OCI-LY1 (cell line): ENCODE results near the gene OAT.

ENCODE experiments used
- CTCF ChIP-seq: fragments of 200-600 bp; sonication (generic), shearing (Covaris generic); IDR thresholded peaks from 2 replicates; pipeline ENCODE4 v1.5.1; 2017; ENCODE audit warnings: mild to moderate bottlenecking, antibody characterized with exemption, low read length, moderate library complexity, mixed read lengths
- EZH2 ChIP-seq: fragments of 200-600 bp; sonication (generic), shearing (Covaris generic); IDR thresholded peaks from 2 replicates; pipeline ENCODE4 v1.8.0; 2017; ENCODE audit warnings: borderline replicate concordance, mixed run types, mild to moderate bottlenecking, antibody characterized with exemption, low read length, moderate library complexity, mixed read lengths

DNA sequence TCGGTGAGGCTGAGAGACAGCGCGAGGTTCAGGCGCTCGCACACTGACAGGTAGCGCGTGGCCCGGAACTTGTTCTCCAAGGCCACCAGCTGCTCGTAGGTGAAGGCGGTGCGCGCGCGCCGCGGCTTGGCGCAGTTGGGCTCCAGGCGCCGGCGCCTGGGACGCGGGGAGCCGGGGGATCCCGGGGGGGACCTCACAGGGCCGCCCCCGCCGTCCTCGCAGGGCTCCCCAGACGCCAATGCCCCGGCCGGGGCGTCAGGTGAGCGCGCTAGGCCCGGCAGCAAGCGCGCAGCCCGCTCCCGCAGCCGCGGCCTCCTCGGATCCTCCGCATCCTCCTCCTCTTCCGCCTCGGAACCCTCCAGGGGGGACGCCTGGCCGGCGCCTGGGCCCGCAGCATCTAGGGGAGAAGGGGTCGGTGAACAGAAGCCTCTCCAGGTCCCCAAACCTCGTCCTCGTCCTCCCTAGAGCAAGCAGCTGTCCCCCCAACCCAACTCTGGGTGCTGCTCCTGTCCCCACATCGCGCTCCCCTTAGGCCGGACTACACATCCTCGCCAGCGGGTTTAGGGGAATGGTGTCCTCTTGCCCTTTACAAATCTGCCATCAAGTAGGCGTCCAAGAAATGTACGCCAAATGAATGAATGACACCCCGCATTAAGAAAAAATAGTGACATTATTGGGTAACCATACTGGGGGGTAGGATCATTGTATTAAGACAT lies 29.2 kb upstream of the OAT start:
- TF ChIP-seq CTCF (no peak), EZH2 (no peak)
